ENCODE measurements around the gene OLFML2A.

OLFML2A gene

GRCh38 chr9:124760719-124761118 is 16.2 kb upstream of the OLFML2A start:
- Histone ChIP-seq H3K4me1 (ENCODE audit: control insufficient read depth, insufficient read depth, low read length) (no peaks in the 10 kb centered on the region), H3K4me3 (ENCODE audit: low read length in 2 of 2) (no peak overlapping the region), H3K9me3 (ENCODE audit: control insufficient read depth in 2 of 2, low read length in 2 of 2) (no peaks in the 10 kb centered on the region), H3K27me3 (ENCODE audit: control insufficient read depth in 1 of 2, insufficient read depth in 2 of 2, low read length in 2 of 2) (peaks cover 7 to 9% of the 10 kb centered on the region in 2 donors), H3K36me3 (ENCODE audit: control insufficient read depth in 2 of 2, insufficient read depth in 2 of 2, low read length in 2 of 2) (no peaks in the 10 kb centered on the region), H3K27ac (ENCODE audit: low read length) (no peak overlapping the region), H3K9ac (ENCODE audit: low read length in 2 of 2) (no peak overlapping the region)

- Histone ChIP-seq H3K27ac (ENCODE audit: low read length) (no peak overlapping the region), H3K27me3 (ENCODE audit: control insufficient read depth in 1 of 2, insufficient read depth in 2 of 2, low read length in 2 of 2) (peaks cover 7 to 9% of the 10 kb centered on the region in 2 donors), H3K4me1 (ENCODE audit: control insufficient read depth, insufficient read depth, low read length) (no peaks in the 10 kb centered on the region), H3K36me3 (ENCODE audit: control insufficient read depth in 2 of 2, insufficient read depth in 2 of 2, low read length in 2 of 2) (no peaks in the 10 kb centered on the region), H3K9me3 (ENCODE audit: control insufficient read depth in 2 of 2, low read length in 2 of 2) (no peaks in the 10 kb centered on the region), H3K4me3 (ENCODE audit: low read length in 2 of 2) (no peak overlapping the region), H3K9ac (ENCODE audit: low read length in 2 of 2) (no peak overlapping the region)
Measured at GRCh38 chr9:124761196-124761595, 15.7 kb upstream of the OLFML2A start.

- no peaks in the 10 kb centered on the region for H3K9me3 ChIP-seq (ENCODE audit: control insufficient read depth in 2 of 2, low read length in 2 of 2)
- H3K27ac ChIP-seq (ENCODE audit: low read length), result no peak overlapping the region
- H3K4me1 ChIP-seq (ENCODE audit: control insufficient read depth, insufficient read depth, low read length), result no peaks in the 10 kb centered on the region
- no peak overlapping the region for H3K9ac ChIP-seq (ENCODE audit: low read length in 2 of 2)
- H3K27me3 ChIP-seq (ENCODE audit: control insufficient read depth in 1 of 2, insufficient read depth in 2 of 2, low read length in 2 of 2), result peaks cover 7 to 10% of the 10 kb centered on the region in 2 donors
- H3K4me3 ChIP-seq (ENCODE audit: low read length in 2 of 2), result no peak overlapping the region
- H3K36me3 ChIP-seq (ENCODE audit: control insufficient read depth in 2 of 2, insufficient read depth in 2 of 2, low read length in 2 of 2), result no peaks in the 10 kb centered on the region
Measured at GRCh38 chr9:124761710-124762109, 15.2 kb upstream of the OLFML2A start.

GRCh38 chr9:124762633-124763032 is 14.3 kb upstream of the OLFML2A start:
- Histone ChIP-seq H3K27me3 (ENCODE audit: control insufficient read depth in 1 of 2, insufficient read depth in 2 of 2, low read length in 2 of 2) (peaks cover 11 to 16% of the 10 kb centered on the region in 2 donors), H3K9ac (ENCODE audit: low read length in 2 of 2) (no peak overlapping the region), H3K27ac (ENCODE audit: low read length) (no peak overlapping the region), H3K4me1 (ENCODE audit: control insufficient read depth, insufficient read depth, low read length) (no peaks in the 10 kb centered on the region), H3K9me3 (ENCODE audit: control insufficient read depth in 2 of 2, low read length in 2 of 2) (no peaks in the 10 kb centered on the region), H3K36me3 (ENCODE audit: control insufficient read depth in 2 of 2, insufficient read depth in 2 of 2, low read length in 2 of 2) (no peaks in the 10 kb centered on the region), H3K4me3 (ENCODE audit: low read length in 2 of 2) (no peak overlapping the region)

GRCh38 chr9:124764774-124765438 is 12.0 kb upstream of the OLFML2A start:
- Histone ChIP-seq H3K36me3 (ENCODE audit: control insufficient read depth in 2 of 2, insufficient read depth in 2 of 2, low read length in 2 of 2) (no peaks in the 10 kb centered on the region), H3K9me3 (ENCODE audit: control insufficient read depth in 2 of 2, low read length in 2 of 2) (no peaks in the 10 kb centered on the region), H3K27me3 (ENCODE audit: control insufficient read depth in 1 of 2, insufficient read depth in 2 of 2, low read length in 2 of 2) (peaks cover 10 to 36% of the 10 kb centered on the region in 2 donors)

GRCh38 chr9:124765439-124765835 is 11.5 kb upstream of the OLFML2A start:
- no peak overlapping the region for H3K9ac ChIP-seq (ENCODE audit: low read length in 2 of 2)
- H3K27me3 ChIP-seq (ENCODE audit: control insufficient read depth in 1 of 2, insufficient read depth in 2 of 2, low read length in 2 of 2), result peaks cover 15 to 40% of the 10 kb centered on the region in 2 donors
- no peak overlapping the region for H3K4me3 ChIP-seq (ENCODE audit: low read length in 2 of 2)
- H3K9me3 ChIP-seq (ENCODE audit: control insufficient read depth in 2 of 2, low read length in 2 of 2), result no peaks in the 10 kb centered on the region
- H3K36me3 ChIP-seq (ENCODE audit: control insufficient read depth in 2 of 2, insufficient read depth in 2 of 2, low read length in 2 of 2), result no peaks in the 10 kb centered on the region
- no peak overlapping the region for H3K27ac ChIP-seq (ENCODE audit: low read length)
- no peaks in the 10 kb centered on the region for H3K4me1 ChIP-seq (ENCODE audit: control insufficient read depth, insufficient read depth, low read length)

More at GRCh38 chr9:124764774-124765438, 12.0 kb upstream of the OLFML2A start:
- H3K4me1 ChIP-seq (ENCODE audit: control insufficient read depth, insufficient read depth, low read length), result no peaks in the 10 kb centered on the region
- no peak overlapping the region for H3K4me3 ChIP-seq (ENCODE audit: low read length in 2 of 2)
- no peak overlapping the region for H3K27ac ChIP-seq (ENCODE audit: low read length)
- H3K9ac ChIP-seq (ENCODE audit: low read length in 2 of 2), result no peak overlapping the region

- no peak overlapping the region for H3K9ac ChIP-seq (ENCODE audit: low read length in 2 of 2)
- H3K27me3 ChIP-seq (ENCODE audit: control insufficient read depth in 1 of 2, insufficient read depth in 2 of 2, low read length in 2 of 2), result peaks cover 15 to 44% of the 10 kb centered on the region in 2 donors
- no peaks in the 10 kb centered on the region for H3K36me3 ChIP-seq (ENCODE audit: control insufficient read depth in 2 of 2, insufficient read depth in 2 of 2, low read length in 2 of 2)
- H3K9me3 ChIP-seq (ENCODE audit: control insufficient read depth in 2 of 2, low read length in 2 of 2), result no peaks in the 10 kb centered on the region
- no peak overlapping the region for H3K4me3 ChIP-seq (ENCODE audit: low read length in 2 of 2)
- no peak overlapping the region for H3K27ac ChIP-seq (ENCODE audit: low read length)
- H3K4me1 ChIP-seq (ENCODE audit: control insufficient read depth, insufficient read depth, low read length), result no peaks in the 10 kb centered on the region
Measured at GRCh38 chr9:124766326-124766725, 10.6 kb upstream of the OLFML2A start.

GRCh38 chr9:124766815-124767554 is 9.9 kb upstream of the OLFML2A start:
- Histone ChIP-seq H3K27me3 (ENCODE audit: control insufficient read depth in 1 of 2, insufficient read depth in 2 of 2, low read length in 2 of 2) (peaks cover 15 to 44% of the 10 kb centered on the region in 2 donors), H3K9ac (ENCODE audit: low read length in 2 of 2) (no peak overlapping the region), H3K27ac (ENCODE audit: low read length) (no peak overlapping the region), H3K4me3 (ENCODE audit: low read length in 2 of 2) (no peak overlapping the region), H3K4me1 (ENCODE audit: control insufficient read depth, insufficient read depth, low read length) (peaks cover 4% of the 10 kb centered on the region), H3K9me3 (ENCODE audit: control insufficient read depth in 2 of 2, low read length in 2 of 2) (no peaks in the 10 kb centered on the region), H3K36me3 (ENCODE audit: control insufficient read depth in 2 of 2, insufficient read depth in 2 of 2, low read length in 2 of 2) (no peaks in the 10 kb centered on the region)

GRCh38 chr9:124767821-124768220 is 9.1 kb upstream of the OLFML2A start:
- Histone ChIP-seq H3K4me1 (ENCODE audit: control insufficient read depth, insufficient read depth, low read length) (peaks cover 7% of the 10 kb centered on the region), H3K27me3 (ENCODE audit: control insufficient read depth in 1 of 2, insufficient read depth in 2 of 2, low read length in 2 of 2) (peaks cover 15 to 44% of the 10 kb centered on the region in 2 donors), H3K4me3 (ENCODE audit: low read length in 2 of 2) (no peak overlapping the region)

GRCh38 chr9:124768334-124768733 is 8.6 kb upstream of the OLFML2A start:
- Histone ChIP-seq H3K27me3 (ENCODE audit: control insufficient read depth in 1 of 2, insufficient read depth in 2 of 2, low read length in 2 of 2) (peaks cover 15 to 42% of the 10 kb centered on the region in 2 donors), H3K27ac (ENCODE audit: low read length) (no peak overlapping the region), H3K9ac (ENCODE audit: low read length in 2 of 2) (no peak overlapping the region)

More at GRCh38 chr9:124767821-124768220, 9.1 kb upstream of the OLFML2A start:
- Histone ChIP-seq H3K9me3 (ENCODE audit: control insufficient read depth in 2 of 2, low read length in 2 of 2) (no peaks in the 10 kb centered on the region), H3K36me3 (ENCODE audit: control insufficient read depth in 2 of 2, insufficient read depth in 2 of 2, low read length in 2 of 2) (no peaks in the 10 kb centered on the region), H3K9ac (ENCODE audit: low read length in 2 of 2) (no peak overlapping the region), H3K27ac (ENCODE audit: low read length) (no peak overlapping the region)

More at GRCh38 chr9:124768334-124768733, 8.6 kb upstream of the OLFML2A start:
- peaks cover 7% of the 10 kb centered on the region for H3K4me1 ChIP-seq (ENCODE audit: control insufficient read depth, insufficient read depth, low read length)
- no peak overlapping the region for H3K4me3 ChIP-seq (ENCODE audit: low read length in 2 of 2)
- H3K9me3 ChIP-seq (ENCODE audit: control insufficient read depth in 2 of 2, low read length in 2 of 2), result no peaks in the 10 kb centered on the region
- no peaks in the 10 kb centered on the region for H3K36me3 ChIP-seq (ENCODE audit: control insufficient read depth in 2 of 2, insufficient read depth in 2 of 2, low read length in 2 of 2)

All from stomach smooth muscle (tissue), 2 donors.